Fibroblast of skin of abdomen (primary cell): ENCODE data around the gene SLC35D2.
A peak's percentile ranks its signal among the peaks of the same experiment; 100 is the strongest.
"Not testable (repeated sequence)": the region's sequence is repeated elsewhere in the genome, so short reads cannot be mapped to it uniquely, and the experiment has no call there.

Experiments used
- DNase-seq: peaks from one replicate; pipeline ENCODE4 v3.0.0-alpha.2; 2013

Gene SLC35D2

DNA sequence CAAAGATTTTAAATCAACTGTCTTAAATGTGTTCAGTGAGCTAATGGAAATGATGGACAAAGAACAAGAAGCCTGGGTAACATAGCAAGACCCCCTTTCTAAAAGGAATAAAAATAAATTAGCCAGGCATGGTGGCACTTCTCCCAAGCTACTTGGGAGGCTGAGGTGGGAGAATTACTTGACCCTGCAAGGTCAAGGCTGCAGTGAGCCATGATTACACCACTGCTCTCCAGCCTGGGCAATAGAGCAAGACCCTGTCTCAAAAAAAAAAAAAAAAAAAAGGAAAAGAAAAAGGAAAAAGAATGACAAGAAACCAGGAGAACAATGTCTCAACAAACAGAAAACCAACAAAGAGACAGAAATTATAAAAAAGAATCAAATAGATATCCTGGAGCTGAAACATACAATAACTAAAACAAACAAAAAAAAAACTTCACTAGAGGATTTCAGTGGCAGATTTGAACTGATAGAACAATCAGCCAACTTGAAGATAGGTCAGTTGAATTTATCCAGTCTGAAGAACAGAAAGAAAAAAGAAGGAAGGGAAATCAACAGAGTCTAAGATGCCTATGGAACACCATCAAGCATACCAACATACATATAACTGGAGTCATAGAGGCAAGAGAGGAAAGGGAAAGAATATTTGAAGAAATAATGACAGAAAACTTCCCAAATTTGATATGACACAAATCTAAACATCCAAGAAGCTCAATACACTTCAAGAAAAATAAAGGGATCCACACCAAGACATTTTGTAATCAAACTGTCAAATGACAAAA lies 16.8 kb upstream of the SLC35D2 start:
- DNase-seq = no peak

DNA sequence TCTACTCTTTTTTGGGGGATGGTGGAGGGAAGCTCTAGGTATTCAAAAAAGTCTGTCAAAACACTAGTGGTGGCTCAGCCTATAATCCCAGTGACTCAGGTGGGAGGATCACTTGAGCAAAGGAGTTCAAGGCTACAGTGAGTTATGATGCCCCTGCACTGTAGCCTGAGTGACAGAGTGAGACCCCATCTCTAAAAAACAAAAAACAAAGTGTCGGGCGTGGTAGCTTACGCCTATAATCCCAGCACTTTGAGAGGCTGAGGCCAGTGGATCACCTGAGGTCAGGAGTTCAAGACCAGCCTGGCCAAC lies 15.8 kb upstream of the SLC35D2 start:
- DNase-seq = no peak

GRCh38 chr9:96398582-96399324 lies 15.2 kb upstream of the SLC35D2 start:
- DNase-seq = no peak

- no peak for DNase-seq
These were observed 12.5 kb upstream of the SLC35D2 start for GRCh38 chr9:96395964-96396363.

GRCh38 chr9:96394832-96395496 lies 11.5 kb upstream of the SLC35D2 start:
- DNase-seq = no peak

GRCh38 chr9:96392263-96392662 lies 8.8 kb upstream of the SLC35D2 start:
- no peak for DNase-seq

DNA sequence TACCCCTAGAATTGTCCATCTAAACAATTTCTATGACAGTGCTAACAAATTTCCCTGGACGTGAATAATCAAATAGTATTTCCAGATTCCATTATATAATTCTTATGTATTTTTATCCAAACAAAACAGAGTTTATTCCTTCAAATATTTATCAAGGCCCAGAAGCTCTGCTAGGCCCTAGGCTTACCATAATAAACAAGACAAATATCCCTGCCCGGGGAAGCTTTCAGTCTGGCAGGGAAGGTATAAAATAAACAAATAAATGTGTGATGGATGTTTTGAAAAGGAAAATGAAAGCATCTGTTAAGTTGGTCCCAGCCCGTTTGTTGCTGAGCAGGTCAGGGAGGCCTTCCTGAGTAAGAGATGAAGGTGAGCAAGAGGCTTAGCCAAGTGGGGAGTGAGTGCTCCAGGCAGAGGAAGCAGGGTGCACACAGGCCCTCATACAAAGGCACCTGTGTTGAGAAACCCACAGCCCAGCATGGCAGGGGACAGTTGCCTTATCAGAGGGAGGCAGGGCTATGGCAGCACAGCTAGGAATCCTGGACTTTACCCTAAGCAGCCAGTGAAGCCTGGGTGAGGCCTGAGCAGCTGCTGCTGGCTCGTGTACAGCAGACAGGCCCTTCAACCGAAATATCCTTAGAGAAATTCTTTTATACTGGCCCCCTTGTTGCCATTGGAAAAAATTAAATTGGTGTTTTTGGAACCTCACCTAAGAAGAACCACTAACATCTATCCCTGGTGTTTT lies 7.7 kb upstream of the SLC35D2 start:
- no peak for DNase-seq

GRCh38 chr9:96388144-96388543 lies 4.6 kb upstream of the SLC35D2 start:
- no peak for DNase-seq

DNA sequence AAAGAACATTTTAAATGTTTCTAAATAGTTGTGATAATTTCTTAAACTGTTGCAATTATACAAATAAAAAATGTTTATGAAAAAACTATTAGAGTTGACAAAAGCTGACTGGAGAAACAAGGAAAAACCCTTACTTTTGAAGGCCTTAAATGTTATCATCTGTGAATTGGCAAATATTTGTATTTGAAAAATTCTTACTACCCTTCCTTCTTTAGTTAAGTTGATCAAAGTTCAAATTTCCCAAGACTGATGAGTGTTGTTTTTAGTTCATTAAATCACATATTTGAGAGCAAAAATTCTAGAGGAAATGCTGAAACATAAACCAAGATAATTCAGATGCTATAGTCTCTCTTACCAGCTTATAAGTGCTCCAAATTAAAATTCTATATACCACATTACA lies 2.6 kb upstream of the SLC35D2 start:
- DNase-seq = no peak

DNA sequence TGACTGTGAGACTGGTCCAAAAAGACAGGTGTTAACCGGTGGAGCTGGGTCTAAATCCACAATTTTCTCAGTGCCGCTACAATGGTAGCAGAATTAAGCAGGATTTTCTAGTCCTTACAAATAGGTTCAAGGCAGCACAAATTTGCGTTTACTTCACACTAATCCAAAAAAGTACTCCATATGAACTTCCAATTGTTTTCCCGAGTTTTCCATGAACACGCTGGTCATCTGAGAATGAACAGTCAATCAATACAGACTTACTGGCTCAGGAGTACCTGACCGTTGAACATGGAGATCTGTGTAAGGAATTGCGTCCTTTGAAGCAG lies 709 bp downstream of the SLC35D2 start:
- DNase-seq = no peak

DNA sequence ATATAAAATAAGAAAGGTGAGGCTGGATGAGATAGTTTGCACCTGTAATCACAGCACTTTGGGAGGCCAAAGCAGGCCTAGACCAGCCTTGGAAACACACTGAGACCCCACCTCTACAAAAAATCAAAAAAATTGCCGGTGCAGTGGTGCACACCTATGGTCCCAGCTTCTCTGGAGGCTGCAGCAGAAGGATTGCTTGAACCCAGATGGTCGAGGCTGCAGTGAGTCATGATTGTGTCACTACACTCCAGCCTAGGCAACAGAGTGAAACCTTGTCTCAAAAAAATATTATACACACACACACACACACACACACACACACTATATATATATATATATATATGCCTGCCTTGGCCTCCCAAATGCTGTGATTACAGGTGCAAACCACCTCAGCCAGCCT lies 1.3 kb downstream of the SLC35D2 start:
- peak; percentile 17 for DNase-seq

- DNase-seq = no peak
These were observed 1.8 kb downstream of the SLC35D2 start for GRCh38 chr9:96381696-96382095.

GRCh38 chr9:96381125-96381524 lies 2.4 kb downstream of the SLC35D2 start:
- DNase-seq = no peak

- no peak for DNase-seq
These were observed 4.0 kb downstream of the SLC35D2 start for GRCh38 chr9:96379461-96379860.

DNA sequence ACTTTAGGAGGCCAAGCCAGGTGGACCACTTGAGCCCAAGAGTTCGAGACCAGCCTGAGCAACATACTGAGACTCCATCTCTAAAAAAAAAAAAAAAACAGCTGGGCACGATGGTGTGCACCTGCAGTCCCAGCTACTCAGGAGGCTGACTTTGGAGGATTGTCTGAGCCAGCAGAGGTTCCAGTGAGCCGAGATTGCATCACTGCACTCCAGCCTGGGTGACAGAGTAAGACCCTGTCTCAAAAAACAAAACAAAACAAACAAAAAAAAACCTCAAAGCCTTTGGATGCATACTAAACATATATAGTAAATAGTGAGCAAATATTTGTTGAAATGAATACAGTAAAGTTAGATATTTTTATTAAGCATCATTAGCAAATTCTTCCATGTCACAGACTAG lies 5.3 kb downstream of the SLC35D2 start:
- DNase-seq = no peak

- peak; percentile 60 for DNase-seq
These were observed 6.3 kb downstream of the SLC35D2 start for GRCh38 chr9:96376891-96377874.

DNA sequence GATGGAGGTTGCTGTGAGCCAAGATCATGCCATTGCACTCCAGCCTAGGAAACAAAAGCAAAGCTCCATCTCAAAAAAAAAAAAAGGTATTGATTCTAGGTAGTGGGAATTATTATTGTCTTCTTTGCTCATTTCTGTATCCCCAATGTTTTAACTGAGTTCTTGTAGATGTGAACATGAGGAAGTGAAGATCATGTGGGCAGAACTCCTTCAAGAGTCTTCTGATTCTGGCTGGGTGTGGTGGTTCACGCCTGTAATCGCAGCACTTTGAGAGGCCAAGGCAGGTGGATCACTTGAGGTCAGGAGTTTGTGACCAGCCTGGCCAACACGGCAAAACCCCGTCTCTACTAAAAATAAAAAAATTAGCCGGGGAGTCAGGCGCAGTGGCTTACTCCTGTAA lies 8.0 kb downstream of the SLC35D2 start:
- DNase-seq = not testable (repeated sequence)

GRCh38 chr9:96367943-96368342 lies 15.6 kb downstream of the SLC35D2 start:
- DNase-seq = no peak

DNA sequence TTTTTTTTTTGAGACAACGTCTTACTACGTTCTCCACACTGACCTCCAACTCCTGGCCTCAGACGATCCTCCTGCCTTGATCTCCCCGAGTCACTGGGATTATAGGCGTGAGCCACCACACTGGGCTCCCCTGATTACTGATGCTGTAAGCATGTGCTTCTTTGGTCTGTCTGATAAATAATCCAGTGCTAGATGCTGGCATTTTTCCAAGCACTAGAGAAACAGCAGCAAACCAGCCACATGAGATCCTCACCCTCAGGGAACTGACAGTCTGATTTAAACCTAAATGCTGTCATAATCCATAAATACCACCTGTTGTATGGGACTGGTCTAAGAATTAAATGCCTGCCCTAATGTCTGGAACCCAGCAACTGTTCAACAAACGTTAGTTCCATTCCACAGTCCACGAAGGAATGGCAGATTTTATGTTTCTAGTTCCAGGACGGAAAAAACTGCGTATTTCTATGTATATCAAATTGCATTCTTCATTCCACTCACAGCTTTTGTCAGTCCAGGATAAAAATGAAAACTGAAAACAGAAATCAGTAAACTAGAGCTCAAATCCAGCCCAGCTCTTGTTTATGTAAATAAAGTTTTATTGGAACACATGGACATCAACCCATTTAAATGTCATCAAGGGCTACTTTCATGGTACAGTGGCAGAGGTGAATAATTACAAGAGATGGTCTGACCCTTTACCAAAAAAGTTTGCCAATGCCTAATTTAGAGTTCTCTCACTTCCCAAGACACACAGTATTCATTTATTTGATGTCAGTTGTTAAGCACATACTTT lies 20.1 kb downstream of the SLC35D2 start:
- DNase-seq = no peak

GRCh38 chr9:96362119-96362518 lies 21.4 kb downstream of the SLC35D2 start:
- not testable (repeated sequence) for DNase-seq

GRCh38 chr9:96361668-96362067 lies 21.8 kb downstream of the SLC35D2 start:
- DNase-seq = no peak
